ENCODE data around the gene KLHL29.

Gene KLHL29

DNA sequence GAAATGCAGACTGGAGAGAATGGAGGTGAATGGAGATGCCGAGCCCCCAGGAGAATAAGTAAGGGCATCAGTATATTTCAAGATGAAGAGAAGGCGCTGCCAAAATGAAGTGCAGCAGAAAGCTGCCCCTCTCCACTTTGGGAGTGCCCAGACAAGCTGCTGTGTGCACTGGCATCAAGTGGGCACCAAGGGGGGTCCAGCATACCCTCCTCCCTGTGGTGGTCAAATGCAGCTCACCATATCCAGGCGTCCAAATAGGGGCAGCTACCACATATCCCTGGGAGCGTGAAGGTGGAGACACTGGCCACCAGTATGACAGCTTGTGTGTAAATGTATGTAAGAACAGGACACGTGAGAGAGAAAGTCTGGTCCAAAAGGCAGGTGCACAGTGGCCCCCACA, 236.6 kb downstream of the KLHL29 start:
- no peak for DNase-seq

DNA sequence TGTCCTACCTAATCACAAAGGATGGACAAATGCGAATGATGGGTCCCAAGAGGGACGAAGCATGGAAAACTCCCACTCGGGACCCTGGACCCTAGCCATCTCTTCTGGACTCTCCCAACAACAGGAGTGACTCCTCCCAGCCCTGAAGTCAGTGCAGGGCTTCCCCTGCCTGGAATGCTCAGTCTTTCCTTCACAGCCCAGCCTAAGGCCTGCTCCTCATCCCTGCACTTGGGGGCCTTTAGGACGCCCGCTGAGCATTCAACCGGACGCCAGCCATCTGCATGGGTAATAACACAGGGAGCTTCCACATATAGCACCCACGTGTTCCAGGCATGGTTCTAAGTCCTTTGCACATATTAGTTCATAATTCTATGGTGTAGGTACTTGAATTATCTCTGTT, 237.5 kb downstream of the KLHL29 start:
- DNase-seq: no peak

DNA sequence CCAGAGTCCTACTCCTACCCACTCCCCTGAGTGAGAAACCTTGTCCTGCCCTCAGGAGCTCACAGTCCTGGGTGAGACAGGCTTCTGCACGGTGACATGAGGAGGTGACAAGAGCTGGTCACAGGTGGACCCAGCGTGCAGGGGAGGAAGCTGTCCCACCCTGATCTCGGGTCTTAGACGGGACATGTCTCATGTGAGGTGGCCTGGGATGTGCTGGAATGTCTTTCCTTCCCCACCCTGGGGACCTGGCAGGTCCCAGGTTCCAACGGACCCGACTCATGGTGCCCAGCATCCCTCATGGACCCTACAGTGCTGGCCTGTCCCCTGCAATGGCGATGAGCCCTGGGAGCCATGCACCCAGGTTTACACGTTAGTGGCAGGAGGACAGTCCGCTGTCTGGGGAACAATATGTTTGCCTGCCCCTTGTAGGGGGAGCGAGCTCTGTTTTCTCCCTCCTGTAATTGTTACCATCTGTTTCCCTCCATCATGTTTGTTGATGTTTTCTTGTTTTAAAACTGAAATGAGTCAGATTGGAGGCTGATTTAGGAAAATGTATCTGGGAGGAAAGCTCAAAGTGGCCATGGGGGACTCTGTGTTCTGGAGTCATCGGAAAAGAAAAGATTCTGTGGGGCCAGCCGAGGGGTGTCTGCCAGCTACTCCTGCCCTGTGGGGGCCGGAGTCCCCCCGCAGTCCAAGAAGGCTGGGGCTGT, 238.1 kb downstream of the KLHL29 start:
- no peak for DNase-seq

DNA sequence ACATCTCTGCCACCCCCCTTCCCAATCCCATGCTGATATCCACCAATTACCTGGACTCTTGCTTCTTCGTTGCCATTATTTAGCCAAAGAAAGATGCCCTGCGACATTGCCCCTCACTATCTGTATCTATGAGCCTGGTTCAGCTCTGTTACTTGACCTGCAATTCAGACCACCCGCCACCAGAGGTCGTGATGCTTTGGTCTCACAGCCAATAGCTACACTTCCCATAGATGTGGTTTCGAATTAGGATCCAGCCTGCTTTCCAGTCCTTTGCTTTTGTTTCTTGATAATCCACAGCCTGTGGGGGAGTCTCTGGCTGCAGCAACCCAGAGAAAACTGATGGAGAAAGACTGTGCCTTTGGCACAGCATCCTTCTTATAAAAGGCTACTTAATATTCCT, 239.4 kb downstream of the KLHL29 start:
- DNase-seq: no peak

DNA sequence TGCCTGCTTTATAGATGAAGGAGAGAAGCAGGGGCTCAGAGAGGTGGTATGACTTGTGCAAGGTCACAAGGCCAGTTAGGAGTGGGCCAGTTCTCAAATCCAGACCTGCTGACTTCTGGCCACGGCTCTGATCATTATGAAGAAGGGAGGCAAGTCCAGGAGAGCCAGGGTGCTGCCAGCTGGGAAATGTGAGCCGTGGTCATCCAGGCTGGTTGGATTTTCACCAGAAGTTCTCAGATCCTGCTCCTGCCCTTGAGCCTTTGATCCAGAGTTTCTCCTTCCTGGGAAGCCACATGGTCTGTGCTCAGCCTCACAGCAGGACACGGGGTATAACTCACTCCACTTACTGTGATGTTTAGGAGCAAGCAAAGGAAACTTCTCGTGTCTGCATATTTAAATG, 239.9 kb downstream of the KLHL29 start:
- DNase-seq: no peak

DNA sequence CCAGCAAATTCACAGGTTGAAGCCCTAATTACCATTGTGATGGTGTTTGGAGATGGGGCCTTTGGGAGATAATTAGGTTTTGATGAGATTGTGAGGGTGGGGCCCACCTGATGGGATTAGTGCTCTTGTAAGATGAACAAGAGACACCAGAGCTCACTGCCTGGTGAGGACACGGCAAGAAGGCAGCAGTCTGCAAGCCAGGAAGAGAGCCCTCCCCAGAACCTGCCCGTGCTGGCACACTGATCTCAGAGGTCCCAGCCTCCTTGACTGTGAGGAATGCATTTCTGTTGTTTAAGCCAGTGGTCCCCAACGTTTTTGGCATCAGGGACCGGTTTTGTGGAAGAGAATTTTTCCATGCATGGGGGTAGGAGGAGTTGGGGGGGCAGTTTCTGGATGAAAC, 240.7 kb downstream of the KLHL29 start:
- no peak for DNase-seq

DNA sequence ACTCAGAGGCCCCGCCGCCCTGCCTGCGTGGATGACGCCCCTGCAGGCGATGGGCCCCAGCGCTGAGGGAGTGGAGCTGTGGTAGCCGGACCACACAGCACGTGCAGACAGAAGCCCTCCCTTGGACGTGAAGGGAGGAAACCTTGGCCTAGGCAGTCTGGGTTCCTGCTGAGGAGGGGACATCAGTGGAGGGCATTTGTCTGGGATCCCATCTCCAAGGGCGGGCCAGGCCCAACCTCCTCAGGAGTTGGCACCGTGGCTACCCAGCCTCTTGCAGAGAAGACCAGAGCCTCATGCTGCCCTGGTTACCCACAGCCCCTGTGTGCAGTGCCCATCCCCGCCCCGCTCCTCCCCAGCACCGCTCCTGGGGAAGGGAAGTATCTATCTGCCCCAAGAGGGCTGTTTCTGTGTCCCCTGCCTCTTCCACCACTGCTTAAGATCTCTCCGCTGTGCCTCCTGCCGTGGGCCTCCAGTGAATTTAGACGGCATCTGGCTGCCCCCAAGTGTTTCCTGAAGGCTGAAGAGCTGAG, 241.8 kb downstream of the KLHL29 start:
- DNase-seq: no peak

DNA sequence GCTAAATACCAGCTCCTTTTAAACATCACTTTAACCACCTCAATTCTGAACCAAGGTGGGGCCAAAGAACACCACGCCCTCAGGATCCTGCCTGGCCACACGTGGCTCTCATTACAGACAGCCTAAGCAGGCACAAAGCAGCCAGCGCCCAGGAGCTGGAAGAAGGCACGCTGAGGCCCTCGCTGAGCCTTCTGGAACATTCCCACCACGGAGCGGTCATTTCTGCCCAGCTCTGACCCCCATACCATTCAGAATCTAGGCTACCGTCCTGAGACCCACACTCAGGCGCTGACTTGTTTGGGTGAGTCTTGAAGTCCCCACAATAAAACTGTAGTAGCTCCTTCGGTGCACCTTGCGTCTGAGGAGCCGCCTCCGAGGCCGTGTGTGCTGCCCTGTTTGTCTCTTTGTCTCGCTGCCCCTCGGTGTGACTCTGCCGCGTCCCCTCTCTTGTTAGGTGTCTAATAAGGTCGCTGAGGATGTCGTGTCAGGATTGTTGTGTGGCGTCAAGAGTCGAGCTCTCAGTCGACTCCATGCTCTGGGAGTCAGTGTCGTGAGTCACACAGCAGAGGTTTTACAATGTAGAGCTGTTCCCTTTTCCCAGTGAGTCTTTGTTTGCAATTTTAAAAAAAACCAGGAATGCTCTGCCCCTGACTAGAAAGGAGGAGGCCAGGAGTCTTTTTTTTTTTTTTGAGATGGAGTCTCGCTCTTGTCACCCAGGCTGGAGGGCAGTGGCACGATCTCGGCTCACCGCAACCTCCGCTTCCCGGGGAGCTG, 242.4 kb downstream of the KLHL29 start:
- DNase-seq: no peak

DNA sequence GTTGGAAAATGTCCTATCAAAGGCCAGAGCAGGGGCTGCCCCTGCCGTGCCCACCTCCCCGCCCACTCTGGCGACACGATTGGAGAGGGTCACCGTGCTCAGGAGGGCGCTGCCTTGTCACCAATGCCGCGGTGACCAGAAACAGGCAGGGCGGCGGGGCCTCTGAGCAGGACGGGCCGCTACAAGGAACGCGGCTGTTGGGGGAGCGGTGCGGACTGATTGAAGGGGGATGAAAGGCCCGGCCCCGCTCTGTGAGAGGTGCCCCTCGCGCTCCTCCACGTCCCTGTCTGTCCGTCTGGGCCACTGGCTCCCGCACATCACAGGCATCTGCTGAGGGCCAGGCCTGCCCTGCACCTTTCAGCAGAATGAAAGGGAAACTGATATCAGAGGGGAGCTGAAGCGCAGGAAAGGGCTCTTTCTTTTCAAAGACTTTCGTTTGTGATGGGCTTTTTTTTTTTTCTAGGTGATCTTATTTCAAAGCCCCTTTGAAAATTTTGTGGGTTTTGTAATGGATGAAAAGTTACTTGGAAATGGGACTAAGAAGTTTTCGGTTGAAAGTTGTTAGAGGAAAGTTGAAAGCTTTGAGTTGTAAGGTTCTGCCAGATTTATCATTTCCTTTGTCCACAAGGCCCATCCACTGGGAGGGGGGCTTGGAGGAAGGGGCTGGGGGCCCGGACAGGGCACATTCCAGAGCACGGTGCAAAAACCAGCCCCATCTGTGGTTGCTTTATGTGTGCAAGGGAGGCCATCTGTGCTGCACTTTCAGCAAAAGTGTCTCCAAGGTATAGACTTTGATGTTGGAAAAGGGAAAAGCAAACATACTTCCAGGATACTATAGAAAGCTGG, 244.2 kb downstream of the KLHL29 start:
- no peak for DNase-seq

DNA sequence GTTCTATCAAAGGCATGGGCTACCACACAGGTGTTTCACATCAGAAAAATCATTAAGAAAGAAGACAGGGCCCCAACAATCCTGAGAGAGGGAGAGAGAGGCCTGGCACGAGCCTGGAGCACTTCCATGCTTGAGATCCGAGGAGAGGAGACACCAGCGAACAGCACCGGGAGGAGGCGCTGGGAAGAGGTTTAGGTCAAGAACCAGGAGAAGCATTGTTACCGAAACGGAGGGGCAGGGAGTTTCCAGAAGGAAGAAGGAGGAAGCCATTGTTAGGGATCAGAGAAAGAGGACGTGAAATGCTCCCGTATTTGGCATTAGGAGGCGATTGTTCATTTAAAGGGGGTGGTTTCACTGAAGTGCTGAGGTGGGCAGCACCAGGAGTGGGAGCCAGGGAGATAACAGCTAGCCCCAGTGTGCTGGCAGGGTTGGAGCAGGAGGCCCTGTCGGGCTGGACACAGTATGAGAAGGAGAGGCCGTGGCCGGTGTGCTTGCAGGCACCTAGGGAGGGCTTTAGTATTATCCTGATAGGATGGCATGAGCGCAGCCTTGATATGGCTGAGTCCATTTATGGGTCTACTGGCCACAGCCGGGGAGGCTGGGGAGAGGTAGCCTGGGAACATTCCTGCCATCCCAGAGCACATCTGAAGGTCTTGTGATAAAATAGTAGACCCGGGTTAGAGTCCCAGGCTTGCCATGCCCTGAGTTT, 244.9 kb downstream of the KLHL29 start:
- no peak for DNase-seq

DNA sequence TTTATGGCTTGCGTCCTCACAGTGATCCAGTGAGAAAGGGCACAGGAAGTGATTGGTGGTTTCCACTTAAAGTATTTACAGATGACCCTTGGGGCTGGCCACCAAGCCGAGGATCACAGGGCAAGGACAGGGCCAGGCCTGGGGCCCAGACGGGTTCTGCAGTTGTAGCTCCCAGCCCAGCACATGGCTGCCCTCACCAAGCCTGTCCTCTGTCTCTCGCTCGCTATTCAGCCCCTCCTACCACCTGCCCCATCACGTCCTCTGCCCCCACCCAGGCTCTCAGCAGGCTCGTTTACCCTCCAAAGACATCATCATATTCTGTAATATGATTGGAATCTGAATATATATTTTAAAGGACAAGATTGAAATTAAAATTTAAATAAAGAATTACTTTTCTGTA, 246.0 kb downstream of the KLHL29 start:
- no peak for DNase-seq

DNA sequence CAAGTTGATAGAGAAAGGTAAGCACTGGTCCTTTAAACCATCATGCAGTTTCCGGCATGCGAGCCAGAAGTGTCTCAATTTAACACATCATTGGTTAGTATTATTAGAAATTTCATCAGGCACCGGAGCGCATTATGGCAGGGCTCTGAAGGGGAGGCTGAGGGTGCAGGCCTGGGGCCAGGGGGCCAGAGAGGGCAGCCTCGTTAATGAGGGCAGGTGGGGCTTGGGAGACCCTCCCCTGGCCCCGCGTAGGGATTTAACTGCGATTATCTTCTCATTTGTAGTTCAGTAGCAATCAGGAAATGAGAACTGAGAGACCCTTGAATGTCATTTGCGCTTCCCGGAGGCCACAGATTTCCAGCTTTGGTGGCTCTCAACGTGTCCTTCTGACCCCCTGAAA, 246.4 kb downstream of the KLHL29 start:
- DNase-seq: no peak

DNA sequence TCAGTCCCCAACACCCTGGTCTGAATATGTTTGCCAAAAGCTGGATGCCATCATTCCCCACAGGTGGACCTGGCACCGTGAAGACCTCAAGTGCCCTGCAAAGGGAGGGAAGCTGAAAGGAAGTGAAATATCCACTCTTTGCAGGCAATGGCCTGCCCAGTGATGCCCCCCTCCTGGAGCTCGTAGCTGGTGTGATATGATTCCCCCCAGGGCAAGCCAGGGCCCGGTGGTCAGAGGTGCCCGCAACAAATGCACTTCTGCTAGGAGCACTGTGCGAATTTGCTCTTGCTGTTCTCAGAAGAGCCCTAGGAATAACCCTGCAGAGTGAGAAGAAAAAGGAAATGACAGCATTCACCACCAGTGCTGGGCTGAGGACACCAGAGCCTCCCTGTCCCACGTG, 247.4 kb downstream of the KLHL29 start:
- no peak for DNase-seq

DNA sequence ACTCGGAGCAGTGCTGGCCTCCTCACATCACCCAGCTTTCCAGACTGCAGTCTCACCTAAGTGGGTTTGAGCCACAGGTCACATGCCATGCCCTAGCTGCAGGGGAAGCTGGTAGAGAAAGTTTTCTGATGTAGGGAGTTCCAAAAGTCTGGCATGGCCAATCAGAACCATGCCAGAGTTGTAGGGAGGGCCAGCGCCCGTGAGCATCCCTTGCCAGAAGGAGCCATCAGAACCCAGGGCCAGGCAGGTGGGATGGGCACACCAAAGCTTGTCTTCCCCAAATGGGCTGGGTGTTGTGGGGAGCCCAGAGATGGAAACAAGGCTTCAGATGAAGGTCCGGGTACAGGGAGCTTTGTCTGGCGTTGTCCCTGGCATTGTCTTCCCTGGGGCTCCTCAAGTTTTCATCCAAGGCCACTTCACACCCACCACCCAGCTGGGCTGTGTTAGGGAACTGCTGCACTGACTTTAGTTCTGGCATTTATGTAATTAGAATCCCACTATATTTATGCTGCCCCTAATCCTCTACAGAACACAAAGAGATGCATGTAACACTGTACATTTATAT, 247.9 kb downstream of the KLHL29 start:
- no peak for DNase-seq

DNA sequence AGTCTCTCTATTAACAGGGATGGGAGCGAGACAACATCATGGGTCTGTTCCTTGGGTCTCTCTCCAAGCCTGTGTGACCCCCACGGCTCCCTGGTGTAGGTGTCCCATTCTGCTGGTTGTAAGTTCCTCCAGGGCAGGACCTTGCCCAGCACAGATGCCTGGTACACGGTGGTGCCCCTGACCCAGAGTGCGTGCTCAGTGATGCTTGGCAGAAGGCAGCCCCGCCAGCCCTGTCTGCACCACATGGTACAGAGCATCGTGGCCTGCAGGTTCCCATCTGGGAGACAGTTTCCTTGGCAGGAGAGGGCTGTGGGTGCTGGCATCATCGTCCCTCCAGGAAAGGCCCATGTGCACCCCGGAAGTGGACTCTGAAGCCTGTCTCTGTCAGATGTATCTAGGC, 249.0 kb downstream of the KLHL29 start:
- DNase-seq: no peak

DNA sequence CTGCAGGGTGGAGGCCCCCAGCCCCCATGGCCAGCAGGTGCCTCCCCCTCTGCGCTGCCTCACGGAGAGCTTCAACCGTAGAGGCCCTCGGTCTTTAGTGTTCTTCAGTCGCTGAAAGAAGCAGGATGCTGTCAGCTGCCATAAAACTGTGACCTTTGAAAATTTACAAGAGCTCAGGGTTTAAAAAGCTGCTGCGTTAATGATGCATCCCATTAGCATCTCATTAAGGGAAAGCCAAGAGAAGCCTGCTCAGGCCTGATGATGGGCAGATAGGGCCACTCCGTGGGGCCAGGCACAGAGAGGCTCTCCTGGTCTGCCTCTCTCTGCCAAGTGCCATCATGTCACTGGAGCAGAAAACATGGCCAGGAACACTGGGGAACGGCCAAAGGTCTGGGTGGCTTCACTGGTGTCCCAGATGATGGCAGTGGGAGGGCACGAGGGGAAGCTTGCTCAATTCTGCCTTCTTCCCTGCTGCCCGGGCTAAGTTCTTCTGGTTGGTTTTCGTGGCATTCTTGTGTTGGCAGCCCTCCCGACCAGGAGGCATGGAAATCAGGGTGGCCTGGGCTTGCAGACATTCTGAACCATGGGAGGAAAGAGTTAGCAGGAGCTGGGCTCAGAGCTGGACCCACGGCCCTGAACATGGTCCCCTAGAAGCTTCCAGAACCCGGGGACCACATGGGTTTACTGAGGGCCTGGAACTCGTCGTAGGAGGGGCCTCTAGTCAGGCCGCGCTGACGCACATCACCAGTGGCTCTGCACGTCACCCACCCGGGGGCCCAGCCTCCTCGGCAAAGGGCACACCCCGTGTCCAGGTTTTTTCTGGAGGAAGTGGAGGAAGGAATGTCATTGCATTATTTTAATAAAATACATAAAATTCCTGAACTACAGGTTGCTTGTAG, 250.7 kb downstream of the KLHL29 start:
- DNase-seq: no peak

DNA sequence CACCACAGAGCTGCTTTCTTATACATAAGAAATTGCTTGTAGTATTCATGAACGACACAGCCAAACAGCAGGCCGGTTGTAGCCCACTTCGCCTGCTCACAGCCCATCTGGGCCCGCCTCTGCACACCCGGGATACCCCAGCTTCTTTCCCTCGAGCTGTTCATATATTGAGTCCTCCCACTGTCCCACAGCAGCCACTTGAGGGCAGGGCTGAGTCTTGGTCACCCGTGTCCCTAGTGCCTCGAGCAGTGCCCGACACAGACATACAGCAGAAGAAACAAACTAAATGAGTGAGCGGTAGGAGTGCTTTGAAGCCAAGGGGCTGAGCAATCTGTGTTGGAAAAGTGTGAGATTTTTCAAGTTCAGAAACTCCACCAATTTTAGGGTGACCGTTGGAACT, 251.4 kb downstream of the KLHL29 start:
- no peak for DNase-seq

DNA sequence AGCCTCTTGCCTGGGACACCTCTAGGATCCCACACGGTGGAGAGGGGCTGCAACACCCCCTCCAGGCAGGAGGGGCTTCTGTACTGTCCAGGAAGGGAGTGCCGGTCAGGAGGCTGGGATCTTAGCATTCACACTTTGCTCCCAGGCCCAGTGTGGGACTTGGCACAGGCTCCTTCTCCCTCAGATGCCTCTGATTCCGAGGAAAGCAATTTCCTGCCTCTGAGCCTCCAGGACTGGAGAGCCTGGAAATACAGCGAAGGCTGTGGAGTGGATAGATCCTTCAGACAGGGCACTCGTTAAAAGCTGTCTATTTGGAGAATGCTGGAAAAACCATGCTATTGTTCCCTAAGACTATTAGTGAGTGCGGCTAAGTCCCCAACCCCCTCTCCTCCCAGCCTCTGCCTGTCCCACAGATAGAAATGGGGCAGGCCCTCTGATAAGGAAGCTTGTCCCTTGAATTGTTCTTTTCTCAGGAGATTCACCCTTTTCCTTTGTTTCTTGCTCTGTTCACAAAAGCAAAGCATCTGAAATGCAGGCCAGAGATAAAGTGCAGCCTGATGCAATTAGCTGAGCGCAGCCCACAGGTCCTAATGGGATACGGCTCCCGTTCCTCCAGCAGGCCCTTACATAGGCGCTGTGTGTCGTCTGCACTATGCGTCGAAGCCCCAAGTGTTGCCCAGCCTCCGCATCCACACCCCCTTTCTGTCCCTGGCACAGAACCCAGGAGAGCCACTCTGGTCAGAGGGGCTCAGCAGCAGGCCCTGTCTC, 252.2 kb downstream of the KLHL29 start:
- DNase-seq: no peak

DNA sequence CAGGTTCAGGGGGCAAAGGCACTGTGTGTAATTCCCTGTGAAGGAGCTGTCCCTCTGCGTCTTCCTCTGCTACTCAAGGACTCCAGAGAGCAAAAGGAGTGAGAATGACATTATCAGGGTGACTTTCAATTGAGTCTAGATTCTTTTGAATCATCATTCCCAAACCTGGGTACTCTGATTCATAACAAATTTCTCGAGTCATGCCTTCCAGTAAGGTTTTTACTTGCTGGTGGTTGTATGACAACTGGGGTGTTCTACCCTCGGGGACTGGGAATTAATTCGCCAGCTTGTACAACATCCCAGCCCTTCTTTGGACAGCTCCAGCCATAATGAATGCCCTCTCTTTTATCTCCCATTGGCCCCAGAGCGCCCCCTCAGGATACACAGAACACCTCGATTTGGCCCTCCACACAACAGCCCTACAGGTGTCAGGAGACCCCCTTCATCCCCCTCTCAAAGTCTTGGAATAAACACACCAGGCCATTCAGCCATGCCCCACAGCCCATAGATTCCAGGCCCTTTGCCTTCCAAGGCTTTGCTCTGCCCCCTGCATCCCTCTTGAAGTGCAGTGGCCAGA, 254.5 kb downstream of the KLHL29 start:
- no peak for DNase-seq

DNA sequence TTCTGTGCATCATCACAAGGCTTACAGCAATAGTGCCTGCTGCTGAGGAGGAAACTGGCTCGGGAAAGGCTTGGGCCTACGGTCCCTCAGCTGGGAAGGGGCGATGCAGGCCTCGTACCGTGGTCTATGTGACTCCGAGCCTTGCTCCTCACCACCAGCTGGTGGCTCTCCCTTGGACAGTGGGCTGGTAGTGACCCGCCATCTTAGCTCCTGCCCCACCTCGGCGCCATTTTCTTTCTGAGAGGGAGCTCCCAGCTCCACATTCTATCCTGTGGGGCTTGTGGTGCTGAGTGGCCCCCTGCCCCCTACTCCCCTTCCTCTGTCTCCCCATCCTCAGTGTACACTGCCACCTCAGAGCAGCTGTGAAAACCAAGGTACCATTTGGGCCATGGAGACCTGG, 255.7 kb downstream of the KLHL29 start:
- DNase-seq: no peak
